Measurements from ENCODE around the gene ADAMTS9.

The ADAMTS9 gene

DNA sequence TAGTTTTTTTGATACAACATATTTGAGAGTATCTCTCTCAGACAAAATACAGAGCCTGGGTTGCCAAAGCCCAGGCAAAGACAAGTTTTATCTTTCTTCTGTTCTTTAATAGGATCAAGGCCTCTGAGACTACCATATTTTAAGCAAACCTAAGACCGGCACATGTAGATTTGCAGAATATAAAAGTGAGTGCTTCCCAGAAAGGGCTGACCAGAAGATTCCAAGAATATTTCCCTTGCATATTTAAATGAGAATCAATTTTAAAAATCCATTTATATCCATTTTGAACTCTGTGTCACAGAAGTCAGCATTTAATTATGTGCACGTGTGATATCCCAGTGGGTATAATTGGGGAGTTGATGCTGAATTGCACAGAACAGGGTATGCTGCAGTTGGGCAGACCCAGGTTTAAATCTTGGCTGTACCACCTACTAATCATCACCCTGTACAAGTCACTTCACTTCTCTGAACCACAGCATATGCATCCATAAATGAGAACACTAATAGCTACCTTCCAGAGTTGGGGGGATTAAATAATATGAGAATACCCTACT, 191.9 kb downstream of the ADAMTS9 start:
- TF ChIP-seq CEBPB (IDR thresholded peaks at IDR 0.05) (no peak), YY1 (IDR thresholded peaks at IDR 0.05; ENCODE audit: low read depth) (no peak), RAD21 (IDR thresholded peaks at IDR 0.05; ENCODE audit: low read depth) (no peak), USF1 (IDR thresholded peaks at IDR 0.05) (no peak), FOXM1 (IDR thresholded peaks at IDR 0.05; ENCODE audit: borderline replicate concordance, low read depth) (no peak), TCF12 (IDR thresholded peaks at IDR 0.05; ENCODE audit: low read depth) (no peak), EP300 (IDR thresholded peaks at IDR 0.05; ENCODE audit: borderline replicate concordance) (no peak), TAF1 (IDR thresholded peaks at IDR 0.05; ENCODE audit: low read depth) (no peak), ZBTB7A (IDR thresholded peaks at IDR 0.05; ENCODE audit: low read depth) (no peak), MAX (IDR thresholded peaks at IDR 0.05) (no peak), EGR1 (IDR thresholded peaks at IDR 0.05) (no peak), CREB1 (IDR thresholded peaks at IDR 0.05; ENCODE audit: low read depth) (no peak), REST (IDR thresholded peaks at IDR 0.05; ENCODE audit: low read depth) (no peak), NFIC (IDR thresholded peaks at IDR 0.05) (no peak), TEAD4 (IDR thresholded peaks at IDR 0.05) (no peak)

DNA sequence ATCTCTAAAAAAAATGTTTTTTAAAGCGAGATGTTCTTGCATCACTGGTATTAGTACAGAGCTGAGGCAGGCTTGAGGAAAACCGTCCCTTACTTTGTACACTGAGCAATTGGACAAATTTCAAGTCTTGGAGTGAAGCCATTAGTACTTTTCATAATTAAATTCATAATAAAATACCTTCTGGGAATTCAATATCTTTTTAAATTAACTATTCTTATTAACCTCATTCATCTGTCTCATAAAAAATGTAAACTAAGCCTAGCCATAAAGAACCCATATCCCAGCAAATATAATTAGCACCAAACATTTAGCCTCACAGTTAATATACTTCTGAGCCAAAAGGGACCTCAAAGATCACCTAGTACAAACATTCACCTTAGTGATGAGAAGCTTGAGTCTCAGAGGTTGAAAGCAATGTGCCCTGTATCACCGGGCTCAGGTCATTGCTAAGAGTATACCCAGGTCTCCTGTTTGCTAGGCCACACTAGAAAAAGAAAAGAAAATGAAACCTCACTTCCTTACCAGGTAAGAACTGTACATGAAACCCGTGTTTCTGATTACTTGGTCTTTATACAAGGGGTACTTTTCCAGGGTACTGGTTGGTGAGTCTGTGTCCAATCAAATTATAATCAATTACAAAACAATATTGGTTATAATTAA, 192.5 kb downstream of the ADAMTS9 start:
- TF ChIP-seq NFIC (IDR thresholded peaks at IDR 0.05) (no peak), EGR1 (IDR thresholded peaks at IDR 0.05) (no peak), RAD21 (IDR thresholded peaks at IDR 0.05; ENCODE audit: low read depth) (no peak), TAF1 (IDR thresholded peaks at IDR 0.05; ENCODE audit: low read depth) (no peak), USF1 (IDR thresholded peaks at IDR 0.05) (no peak), MAX (IDR thresholded peaks at IDR 0.05) (no peak), FOXM1 (IDR thresholded peaks at IDR 0.05; ENCODE audit: borderline replicate concordance, low read depth) (no peak), TCF12 (IDR thresholded peaks at IDR 0.05; ENCODE audit: low read depth) (no peak), CEBPB (IDR thresholded peaks at IDR 0.05) (no peak), EP300 (IDR thresholded peaks at IDR 0.05; ENCODE audit: borderline replicate concordance) (no peak)

GRCh38 chr3:64494526-64494925, 193.3 kb downstream of the ADAMTS9 start:
- TF ChIP-seq USF1 (IDR thresholded peaks at IDR 0.05) (no peak), ZBTB7A (IDR thresholded peaks at IDR 0.05; ENCODE audit: low read depth) (no peak), MAX (IDR thresholded peaks at IDR 0.05) (no peak), YY1 (IDR thresholded peaks at IDR 0.05; ENCODE audit: low read depth) (no peak), NFIC (IDR thresholded peaks at IDR 0.05) (no peak), REST (IDR thresholded peaks at IDR 0.05; ENCODE audit: low read depth) (no peak), EGR1 (IDR thresholded peaks at IDR 0.05) (no peak), EP300 (IDR thresholded peaks at IDR 0.05; ENCODE audit: borderline replicate concordance) (no peak), TEAD4 (IDR thresholded peaks at IDR 0.05) (no peak), CREB1 (IDR thresholded peaks at IDR 0.05; ENCODE audit: low read depth) (no peak)

DNA sequence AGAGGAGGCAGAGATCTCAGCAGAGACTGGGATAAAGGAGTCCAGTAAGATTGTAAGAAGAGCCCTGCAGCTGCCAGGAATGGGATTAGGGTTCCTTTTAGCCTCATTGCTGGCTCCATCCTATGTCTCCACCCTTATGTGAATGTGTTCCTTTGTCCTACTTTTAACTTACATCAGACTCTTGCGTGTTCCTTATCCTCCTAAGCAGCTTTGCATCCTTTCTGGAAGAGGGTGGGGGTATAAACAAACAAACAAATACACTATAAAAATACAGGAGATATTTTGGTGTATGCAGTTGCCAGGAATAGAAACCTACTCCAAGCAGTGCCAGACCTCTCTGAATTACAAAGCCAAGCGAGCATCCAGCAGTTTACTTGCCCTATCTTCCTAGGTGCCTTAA, 194.7 kb downstream of the ADAMTS9 start:
- no peak for TF ChIP-seq FOXM1 (IDR thresholded peaks at IDR 0.05; ENCODE audit: borderline replicate concordance, low read depth)
- TF ChIP-seq NFIC (IDR thresholded peaks at IDR 0.05): no peak
- TF ChIP-seq CREB1 (IDR thresholded peaks at IDR 0.05; ENCODE audit: low read depth): no peak
- TF ChIP-seq ZBTB7A (IDR thresholded peaks at IDR 0.05; ENCODE audit: low read depth): no peak
- no peak for TF ChIP-seq YY1 (IDR thresholded peaks at IDR 0.05; ENCODE audit: low read depth)
- TF ChIP-seq MAX (IDR thresholded peaks at IDR 0.05): no peak
- no peak for TF ChIP-seq TEAD4 (IDR thresholded peaks at IDR 0.05)
- no peak for TF ChIP-seq TAF1 (IDR thresholded peaks at IDR 0.05; ENCODE audit: low read depth)
- no peak for TF ChIP-seq TCF12 (IDR thresholded peaks at IDR 0.05; ENCODE audit: low read depth)
- no peak for TF ChIP-seq USF1 (IDR thresholded peaks at IDR 0.05)
- no peak for TF ChIP-seq EP300 (IDR thresholded peaks at IDR 0.05; ENCODE audit: borderline replicate concordance)
- no peak for TF ChIP-seq CEBPB (IDR thresholded peaks at IDR 0.05)
- no peak for TF ChIP-seq RAD21 (IDR thresholded peaks at IDR 0.05; ENCODE audit: low read depth)
- TF ChIP-seq EGR1 (IDR thresholded peaks at IDR 0.05): no peak
- no peak for TF ChIP-seq REST (IDR thresholded peaks at IDR 0.05; ENCODE audit: low read depth)

Data from Ishikawa (cell line).